ENCODE data around the gene KCTD16.

The KCTD16 gene

DNA sequence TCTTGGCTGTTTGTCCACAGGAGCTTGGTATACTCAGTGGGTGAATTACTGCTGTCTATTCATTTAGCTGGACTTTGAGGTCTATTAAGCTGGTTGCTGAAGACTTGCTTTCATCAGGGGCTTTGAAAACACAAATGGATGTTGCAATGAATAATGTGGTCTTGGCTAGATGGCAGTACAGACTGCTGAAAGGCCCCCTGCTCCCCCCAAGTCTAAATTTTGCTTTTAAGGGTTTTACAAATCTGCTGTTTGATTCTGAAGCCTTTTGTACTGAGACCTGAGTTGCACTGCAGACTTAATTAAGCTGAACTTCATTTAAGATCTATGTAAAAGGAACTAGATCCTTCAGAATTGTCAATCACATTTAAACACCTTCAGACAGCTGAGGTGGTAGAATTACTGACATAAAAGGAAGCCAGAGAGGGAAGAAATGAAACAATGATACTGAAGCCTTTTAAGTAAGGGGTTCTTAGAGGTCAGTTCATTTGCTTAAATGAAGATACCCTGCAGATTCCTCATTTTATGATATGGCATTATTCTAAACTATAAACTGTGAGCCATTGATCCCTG is 37.3 kb downstream of the KCTD16 start:
- DNase-seq (ENCODE audit: low read depth), result no peak

DNA sequence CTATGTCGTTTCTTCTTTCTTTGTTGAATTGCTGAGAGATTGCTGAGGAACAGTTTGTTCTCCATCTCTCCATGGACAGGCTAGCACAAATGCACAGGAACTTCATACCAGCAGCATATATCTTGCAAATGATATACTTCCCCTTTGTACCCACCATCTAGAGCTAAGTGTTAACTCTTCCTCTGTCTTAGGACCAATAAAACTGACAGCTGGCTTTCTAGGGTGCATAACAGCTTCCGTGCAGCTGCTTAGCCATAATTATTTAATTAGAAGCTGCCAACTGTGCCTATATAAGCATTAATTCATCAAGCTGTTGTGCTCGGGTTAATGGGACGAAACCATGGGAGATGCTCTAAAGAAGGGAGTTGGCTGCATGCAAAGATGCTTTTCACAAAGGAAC is 38.7 kb downstream of the KCTD16 start:
- DNase-seq (ENCODE audit: low read depth), result no peak

DNA sequence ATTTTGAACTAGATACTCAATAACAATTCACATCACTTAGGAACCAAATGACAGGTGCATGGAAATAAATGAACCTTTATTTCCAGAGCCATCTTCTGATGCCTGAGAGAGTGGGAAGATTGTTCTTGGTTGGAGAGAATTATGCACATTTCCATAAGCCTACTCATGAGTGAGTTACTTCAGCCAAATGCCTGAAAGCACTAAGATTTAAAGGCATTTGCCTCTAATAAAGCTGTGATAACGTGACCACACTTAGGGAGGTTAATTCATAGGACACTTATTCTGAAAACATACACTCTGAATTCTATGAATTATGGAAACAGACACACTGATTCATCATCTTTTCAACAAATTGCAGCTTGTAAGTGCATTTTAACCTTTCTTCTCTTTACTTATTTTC is 40.0 kb downstream of the KCTD16 start:
- no peak for DNase-seq (ENCODE audit: low read depth)

DNA sequence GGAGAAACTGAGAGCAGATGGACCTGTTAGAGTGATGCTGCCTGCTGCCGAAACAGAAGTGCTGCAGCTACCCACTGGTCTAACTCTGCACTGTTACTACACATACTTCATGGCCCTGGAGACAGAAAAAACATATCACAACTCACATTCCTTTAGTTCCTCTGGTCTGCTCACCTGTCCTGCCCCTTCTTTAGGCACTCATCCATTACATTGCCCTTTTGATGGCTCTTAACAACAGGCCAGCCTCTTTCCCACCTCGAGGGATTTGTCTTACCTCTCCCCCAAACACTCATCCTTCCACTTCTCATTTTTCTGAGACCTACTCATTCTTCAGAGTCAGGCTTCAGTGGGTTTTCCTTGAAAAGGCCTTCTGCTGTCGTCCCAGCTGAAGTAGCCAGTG is 49.2 kb downstream of the KCTD16 start:
- no peak for DNase-seq (ENCODE audit: low read depth)

DNA sequence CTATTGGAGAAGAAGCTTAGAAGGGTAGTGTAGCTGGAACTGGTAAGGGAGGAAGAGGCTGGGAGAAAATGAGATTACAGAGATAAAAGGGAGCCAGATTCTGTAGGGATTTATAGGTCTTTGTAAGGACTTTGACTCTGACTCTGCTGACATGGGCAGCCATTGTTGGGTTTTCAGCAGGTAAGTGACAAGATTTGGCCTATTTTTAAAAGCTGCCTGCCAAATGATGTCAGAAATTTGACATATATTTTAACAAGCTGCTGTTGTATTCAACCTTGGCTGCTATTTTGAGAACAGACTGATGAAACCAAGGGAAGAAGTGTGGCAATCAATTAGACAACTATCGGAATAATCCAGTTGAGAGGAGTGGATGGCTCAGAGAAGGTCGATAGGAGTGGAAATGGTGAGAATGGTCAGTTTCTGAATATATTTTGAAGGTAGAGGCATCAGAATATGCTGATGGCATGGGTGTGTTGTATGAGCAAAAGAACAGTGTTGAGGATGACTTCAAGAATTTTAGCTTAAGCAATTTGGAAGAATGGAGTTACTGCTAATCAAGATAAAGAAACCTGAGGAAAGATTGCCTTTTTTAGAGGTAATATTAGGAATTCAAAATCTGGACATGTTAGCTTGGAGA is 56.8 kb downstream of the KCTD16 start:
- no peak for DNase-seq (ENCODE audit: low read depth)

DNA sequence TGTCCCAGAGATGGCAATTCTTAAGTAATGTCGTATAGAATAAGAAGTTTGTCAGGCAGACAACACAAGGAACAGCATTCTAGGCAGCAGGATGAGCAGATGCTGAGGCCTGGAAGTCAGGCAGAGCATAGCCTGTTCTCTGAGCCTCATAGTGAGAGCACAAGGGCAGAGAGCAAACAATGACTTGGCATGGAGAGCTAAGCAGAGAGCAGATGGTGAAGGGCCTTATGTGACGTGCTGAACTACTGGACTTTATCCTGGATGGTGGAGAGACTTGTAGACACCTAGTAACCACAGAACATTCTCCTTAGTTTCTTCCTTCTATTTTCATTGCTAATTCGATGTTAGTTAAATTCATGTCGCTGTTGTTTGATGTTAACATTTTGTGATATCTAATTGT is 60.1 kb downstream of the KCTD16 start:
- DNase-seq (ENCODE audit: low read depth), result no peak

DNA sequence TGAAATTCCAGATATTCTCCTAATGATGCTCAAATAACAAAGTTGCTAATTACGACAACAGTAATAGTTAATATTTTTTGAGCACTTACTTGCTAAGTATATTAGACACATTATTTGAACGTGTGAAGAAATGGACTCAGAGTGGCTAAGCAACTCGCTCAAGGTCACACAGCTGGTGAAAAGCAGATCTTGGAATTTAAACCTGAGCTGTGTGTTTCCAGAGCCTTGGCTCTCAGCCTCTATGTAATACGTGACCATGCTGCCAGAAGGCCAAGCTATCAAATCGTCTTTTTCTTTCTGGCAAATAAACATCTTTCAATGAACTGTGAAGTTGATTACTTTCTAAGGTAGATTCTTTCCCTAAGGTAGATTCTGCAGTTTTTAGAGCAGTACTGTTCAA is 61.6 kb downstream of the KCTD16 start:
- DNase-seq (ENCODE audit: low read depth), result no peak

DNA sequence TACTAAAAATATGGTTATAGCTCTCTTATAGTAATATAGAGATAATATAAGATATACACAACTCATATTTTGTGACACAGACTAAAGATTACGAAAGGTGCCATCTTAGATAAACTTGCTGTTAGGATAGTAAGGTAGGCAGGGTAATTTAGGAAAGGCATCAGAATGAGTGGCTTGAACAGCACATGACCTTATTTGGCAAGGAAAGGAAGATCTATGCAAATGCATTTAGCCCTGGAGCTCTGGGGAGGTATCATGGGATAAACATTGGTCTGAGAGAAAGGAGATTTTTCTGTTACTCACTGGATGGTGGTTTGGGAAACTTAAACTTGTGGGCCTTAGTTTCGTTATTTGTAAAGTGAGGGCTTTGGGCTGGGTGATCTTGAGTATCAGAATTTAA is 65.8 kb downstream of the KCTD16 start:
- DNase-seq (ENCODE audit: low read depth), result no peak

DNA sequence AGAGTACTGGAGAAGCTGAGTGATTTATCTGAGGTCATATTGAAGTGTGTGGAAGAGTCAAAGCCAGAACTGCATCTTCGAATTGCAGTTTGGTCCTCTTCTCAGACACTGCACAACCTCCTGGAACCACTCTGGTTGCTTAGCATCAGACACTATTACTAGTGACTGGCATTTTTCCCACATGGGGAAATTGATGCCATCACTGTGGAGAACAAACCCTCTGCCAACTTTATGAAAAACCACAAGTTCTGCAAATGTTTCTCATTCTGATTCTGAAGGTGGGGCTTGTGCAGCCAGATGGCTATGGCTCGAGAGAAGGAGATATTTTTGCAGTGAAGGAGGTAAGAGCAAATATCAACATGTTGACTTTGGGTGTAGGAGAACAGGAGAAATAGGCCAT is 67.2 kb downstream of the KCTD16 start:
- DNase-seq (ENCODE audit: low read depth), result no peak

DNA sequence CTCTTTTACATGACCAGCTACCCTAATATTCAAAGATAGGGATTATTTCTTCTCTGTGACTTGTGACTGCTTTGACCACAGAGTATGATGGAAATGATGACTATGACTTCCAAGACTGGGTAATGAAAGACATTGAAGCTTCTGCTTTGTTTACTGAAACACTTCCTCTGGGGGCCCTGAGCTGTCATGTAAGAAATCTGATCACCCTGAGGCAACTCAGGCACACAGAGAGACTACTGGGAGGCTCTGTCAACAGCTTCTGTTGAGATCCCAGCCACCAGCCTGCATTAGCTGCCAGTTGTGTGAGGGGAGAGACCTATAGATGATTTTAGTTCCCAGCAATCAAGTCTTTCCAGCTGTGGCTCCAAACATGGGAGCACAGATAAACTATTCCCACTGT is 76.5 kb downstream of the KCTD16 start:
- DNase-seq (ENCODE audit: low read depth), result peak; percentile 35

DNA sequence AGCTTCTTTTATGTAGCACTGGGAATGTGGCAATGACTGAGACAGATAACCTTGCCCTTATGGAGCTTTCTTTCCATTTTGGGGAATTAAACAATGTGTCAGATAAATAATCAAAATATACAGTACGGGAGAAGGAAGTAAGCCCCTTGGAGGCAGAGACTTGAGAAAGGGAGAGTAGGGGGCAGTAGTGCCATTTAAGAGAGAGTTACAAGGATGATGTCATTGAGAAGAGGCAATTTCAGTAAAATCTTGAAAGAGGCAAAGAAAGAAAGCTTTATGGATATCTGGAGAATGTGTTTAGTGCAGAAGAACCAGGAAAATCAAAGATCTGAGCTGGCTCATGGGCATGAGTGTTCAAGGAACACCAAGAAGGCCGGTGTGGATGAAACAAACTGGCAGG is 77.3 kb downstream of the KCTD16 start:
- no peak for DNase-seq (ENCODE audit: low read depth)

DNA sequence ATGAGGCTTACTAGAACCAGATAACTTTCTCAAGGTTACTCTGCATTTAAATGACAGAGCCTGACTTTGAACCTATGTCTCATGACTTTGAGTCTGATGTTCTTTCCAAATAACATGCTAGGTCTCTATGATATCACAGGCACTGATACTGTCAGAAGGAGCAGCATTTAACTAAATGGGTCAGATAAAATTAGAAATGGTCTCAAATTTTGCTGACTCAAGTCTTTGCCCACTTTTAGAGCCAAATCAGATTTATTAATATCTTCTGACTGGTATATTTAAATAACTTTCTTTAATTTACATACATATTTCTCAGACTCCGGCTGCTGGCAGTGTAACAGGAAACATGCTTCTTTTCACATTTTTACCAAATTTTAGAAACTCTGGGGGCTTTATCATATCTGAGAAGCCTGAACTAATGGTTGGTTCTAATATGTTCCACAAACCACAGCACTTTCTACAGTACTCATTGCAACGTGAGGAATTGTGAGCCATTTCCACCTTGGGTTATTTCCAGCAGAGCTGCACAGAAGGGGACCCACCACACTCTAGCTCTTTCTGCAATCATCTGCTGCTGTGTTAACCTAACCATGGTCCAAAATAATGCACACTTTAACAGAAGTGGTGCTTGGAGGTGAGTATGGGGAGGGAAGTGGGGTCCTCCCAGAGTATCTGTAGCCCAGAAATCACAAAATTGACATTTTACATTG is 79.2 kb downstream of the KCTD16 start:
- DNase-seq (ENCODE audit: low read depth), result no peak

DNA sequence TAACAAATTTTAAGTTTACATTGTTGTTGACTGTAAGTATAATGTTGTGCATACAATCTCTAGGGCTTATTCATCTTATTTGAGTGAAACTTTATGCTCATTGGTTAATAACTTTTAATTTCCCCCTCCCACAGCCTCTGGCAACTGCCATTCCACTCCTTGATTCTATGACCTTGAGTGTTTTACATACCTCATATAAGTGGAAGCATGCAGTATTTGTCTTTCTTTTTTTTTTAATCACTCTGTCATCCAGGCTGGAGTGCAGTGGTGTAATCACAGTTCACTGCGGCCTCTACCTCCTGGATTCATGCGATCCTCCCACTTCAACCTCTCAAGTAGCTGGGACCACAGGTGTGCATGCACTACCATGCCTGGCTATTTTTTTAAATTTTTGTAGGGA is 83.9 kb downstream of the KCTD16 start:
- no peak for DNase-seq (ENCODE audit: low read depth)

DNA sequence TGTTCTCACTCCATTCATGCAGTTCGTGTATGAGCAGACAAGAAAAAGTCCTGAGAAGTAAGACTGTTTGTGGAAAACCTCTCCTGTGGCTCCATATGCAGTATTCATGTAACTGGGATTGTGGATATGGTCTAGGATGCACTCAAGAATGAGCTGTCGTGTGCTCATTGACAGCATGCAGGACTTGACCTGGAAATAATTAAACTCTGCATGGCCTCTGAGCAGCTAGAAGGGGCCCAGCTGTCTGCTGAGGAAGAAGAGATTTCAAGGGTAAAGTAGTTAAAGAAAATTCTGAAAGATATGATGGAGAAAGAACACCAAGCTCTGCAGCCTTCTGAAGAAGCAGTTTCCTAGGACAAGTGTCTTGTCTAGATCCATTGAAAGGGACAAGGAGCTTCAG is 89.4 kb downstream of the KCTD16 start:
- DNase-seq (ENCODE audit: low read depth), result no peak

DNA sequence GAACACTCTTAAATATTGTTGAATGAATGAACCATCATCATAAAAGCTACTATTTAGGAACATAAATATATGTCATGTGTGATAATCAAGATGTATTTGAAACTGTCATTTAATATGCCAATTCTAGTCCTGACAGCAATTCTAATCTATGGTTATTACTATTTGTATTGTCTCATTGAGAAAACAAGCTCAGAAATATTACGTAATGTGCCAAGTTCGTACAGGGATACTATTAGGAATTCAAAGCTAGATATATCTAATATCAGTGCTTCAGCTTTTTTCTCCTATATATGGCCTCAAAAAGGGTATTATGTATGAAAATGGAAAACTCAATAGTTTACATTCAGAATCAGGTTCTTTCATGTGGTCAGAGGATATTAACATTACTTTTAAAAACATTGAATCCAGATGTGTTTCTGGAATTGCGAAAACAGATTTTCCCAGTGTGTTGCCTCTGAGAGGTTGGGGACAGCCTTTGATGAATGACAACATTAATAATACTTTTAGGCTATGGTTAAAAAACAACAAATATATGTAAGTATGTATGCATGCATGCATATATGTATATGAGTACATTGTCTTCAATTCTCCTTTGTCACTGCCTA is 95.1 kb downstream of the KCTD16 start:
- DNase-seq (ENCODE audit: low read depth), result no peak

DNA sequence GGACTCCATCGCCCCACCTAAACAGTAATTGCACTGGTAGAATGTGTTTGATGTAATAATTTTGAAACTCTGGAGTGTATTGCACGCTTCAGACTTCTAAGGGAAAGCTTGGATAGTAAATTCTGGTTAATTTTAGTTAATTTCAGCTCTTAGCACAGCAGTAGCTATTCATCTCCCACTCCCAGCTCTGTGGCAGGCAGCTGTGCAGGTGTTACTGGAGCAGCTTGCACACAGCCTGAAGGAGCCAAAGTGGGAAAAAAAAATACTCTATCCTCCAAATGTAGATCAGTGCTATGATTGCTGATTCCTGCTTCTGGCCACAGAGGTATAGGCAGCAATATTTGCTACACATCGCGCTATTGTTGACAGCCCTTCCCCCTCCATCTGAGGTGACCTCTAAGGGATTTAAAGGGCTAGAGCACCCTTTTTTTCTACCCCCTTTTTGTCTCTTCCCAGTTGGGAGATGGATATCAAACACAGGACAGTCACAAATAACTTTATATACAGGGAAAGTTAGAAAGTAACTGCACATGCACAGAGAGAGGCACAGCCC is 97.4 kb downstream of the KCTD16 start:
- DNase-seq (ENCODE audit: low read depth), result no peak

DNA sequence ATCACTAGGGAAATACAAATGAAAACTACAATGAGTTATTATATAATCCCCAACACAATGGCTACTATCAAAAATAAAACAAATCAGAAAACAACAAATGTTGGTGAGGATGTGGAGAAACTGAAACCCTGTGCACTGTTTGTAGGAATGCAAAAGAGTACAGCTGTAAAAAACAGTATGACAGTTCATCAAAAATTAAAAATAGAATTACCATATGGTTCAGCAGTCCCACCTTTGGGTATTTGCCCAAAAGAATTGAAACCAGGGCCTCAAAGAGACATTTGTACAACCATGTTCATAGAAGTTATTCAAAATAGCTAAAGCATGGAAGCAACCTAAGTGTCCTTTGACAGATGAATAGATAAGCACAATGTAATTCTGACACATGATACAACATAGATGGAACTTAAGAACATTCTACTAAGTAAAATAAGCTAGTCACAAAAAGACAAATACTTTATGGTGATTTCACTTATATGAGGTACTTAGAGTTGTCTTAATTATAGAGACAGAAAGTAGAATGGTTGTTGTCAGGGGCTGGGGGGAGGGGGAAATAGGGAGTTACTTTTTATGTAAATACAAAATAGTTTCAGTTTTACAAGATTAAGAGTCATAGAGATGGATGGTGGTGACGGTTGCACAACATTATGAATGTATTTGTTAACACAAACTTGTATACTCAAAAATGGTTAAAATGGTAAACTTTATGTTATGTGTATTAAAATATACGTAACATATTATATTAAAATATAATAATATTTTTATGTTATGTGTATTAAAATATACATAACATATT is 102.8 kb downstream of the KCTD16 start:
- DNase-seq (ENCODE audit: low read depth), result no peak

DNA sequence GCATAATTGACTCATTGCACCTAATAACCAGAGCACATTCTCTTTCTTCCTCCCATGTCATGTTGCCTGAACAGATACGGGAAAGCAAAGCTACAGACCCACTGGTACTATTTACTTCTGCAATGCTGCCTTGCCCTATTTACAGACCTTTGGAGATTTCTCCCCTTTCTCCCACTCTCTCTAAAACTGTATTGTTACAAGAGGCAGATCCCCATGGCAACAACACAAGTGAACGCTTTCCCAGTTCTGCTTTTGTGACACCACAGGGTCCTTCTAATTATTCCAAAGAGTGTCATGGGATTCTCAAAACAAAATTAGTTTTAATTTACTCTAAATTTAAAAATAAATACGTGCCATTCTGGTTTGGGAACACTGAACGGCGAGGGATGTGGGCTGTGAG is 104.7 kb downstream of the KCTD16 start:
- no peak for DNase-seq (ENCODE audit: low read depth)

DNA sequence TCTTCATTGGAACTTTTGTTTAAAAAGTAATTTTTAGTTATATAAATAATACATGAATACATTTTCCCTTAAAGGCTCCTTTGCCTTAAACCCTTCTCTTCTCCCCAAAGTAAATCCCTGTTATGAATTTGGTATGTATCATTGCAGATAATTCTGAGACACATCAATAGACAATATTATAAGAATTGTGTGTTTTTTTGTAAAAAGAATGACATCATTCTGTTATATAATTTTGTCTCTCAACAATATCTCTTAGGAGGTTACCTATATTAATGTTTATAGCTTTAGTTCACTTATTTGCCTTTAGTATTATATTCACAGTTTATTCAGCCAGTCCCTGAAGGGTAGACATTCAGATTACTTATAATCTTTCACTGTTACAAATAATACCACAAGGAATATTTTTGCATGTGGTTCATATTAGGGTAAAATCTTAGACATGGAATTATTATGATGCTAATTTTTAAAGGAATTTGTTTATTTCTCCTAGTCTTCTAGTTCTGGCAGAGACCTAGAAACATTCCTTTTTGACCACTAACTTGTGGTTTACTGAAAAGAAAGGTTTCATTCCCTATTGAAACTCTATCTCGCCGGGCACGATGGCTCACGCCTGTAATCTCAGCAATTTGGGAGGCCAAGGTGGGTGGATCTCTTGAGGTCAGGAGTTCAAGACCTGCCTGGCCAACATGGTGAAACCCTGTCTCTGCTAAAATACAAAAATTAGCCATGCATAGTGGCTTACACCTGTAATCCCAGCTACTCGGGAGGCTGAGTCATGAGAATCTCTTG is 105.6 kb downstream of the KCTD16 start:
- DNase-seq (ENCODE audit: low read depth), result no peak

DNA sequence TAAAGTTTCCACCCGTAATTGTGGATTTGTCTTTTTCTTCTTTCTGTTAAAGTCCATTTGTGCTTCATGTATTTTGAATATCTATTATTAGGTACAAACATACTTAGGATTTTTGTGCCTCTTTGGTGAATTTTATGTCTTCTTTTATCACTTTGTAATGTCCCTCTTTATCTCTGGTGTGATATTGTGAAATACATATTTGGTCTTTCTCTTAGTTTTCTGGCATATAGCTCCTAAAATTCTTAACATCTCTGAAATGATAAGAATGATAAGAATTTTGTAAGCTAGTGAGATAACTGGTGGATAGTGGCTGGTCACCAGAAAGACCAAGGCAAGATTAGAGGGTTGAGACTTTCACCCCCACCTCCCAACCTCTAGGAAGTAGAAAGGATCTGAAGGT is 111.1 kb downstream of the KCTD16 start:
- DNase-seq (ENCODE audit: low read depth), result no peak

DNA sequence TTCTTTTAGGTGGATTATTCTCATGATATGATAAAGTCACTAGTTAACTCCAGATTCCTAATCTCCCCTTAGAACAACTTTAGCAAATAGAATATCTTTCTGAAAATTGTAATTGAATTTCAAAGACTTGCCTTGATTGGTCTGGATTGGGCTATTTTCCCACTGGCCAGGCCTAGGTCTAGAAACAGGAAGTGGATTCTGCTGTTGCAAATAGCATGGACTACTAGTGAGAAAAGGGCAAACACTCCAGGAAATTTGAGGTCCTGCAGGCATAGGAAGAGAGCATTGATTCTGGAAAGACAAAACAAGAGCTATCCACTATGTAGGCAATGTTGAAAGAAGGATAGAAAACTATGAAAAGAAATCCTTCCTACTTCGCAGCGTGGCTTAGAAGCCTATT is 113.4 kb downstream of the KCTD16 start:
- no peak for DNase-seq (ENCODE audit: low read depth)
